ENCODE measurements around the gene C11orf24. TPM values are rescaled to one million over a fixed set of nuclear protein-coding genes. Genes with fewer than 3 reads are reported as not detected.
"Not testable (repeated sequence)": the region's sequence is repeated elsewhere in the genome, so short reads cannot be mapped to it uniquely, and the experiment has no call there.

C11orf24 gene
- polyA plus RNA-seq, 1 donor, result 24.2 TPM

GRCh38 chr11:68251765-68252164 lies 20.0 kb downstream of the C11orf24 start:
- no peak for DNase-seq (ENCODE audit: low read depth)

- not testable (repeated sequence) for DNase-seq (ENCODE audit: low read depth)
Measured at GRCh38 chr11:68244912-68245311, 26.9 kb downstream of the C11orf24 start.

DNA sequence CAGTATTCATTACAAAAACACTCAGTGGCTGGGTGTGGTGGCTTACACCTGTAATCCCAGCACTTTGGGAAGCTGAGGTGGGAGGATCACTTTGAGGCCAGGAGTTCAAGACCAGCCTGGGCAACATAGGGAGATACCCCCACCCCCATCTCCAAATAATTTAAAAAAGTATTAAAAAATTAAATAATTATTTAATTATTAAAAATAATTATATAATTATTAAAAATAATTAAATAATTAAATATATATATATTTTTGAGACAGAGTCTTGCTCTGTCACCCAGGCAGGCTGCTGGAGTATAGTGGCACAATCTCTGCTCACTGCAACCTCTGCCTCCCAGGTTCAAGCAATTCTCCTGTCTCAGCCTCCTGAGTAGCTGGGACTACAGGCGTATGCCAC lies 27.9 kb downstream of the C11orf24 start:
- DNase-seq (ENCODE audit: low read depth), result not testable (repeated sequence)

DNA sequence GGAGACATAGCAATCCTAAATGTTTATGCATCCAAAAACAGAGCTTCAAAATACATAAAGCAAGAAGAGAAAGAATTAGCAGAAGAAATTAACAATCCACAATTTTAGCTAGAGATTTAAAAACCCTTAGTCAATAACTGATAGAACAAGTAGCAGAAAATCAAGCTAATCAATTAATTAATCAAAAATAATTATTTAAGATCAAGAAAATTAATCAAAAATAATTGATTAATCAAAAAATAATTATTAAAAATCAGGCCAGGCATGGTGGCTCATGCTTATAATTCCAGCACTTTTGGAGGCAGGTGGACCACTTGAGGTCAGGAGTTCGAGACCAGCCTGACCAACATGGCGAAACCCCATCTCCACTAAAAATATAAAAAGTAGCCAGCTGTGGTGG lies 29.2 kb downstream of the C11orf24 start:
- no peak for DNase-seq (ENCODE audit: low read depth)

DNA sequence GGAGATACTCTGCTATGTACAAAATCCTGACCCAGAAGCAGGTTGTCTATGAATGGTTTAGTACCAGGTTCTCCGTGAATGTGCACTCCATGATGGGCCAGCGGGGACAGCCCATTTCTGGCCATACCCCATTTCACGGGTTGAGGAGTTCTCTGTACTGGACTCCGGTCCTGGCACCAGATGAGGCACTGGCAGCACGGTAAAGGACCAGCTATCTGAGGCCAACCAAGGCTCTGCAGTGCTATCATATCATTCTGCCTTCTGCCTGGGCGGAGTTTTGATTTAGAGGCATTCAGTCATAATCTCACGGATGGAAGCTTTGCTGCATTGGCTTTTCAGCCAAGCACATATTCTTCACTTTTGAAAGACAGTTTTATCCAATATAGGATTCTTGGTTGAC lies 40.2 kb downstream of the C11orf24 start:
- DNase-seq (ENCODE audit: low read depth), result no peak

DNA sequence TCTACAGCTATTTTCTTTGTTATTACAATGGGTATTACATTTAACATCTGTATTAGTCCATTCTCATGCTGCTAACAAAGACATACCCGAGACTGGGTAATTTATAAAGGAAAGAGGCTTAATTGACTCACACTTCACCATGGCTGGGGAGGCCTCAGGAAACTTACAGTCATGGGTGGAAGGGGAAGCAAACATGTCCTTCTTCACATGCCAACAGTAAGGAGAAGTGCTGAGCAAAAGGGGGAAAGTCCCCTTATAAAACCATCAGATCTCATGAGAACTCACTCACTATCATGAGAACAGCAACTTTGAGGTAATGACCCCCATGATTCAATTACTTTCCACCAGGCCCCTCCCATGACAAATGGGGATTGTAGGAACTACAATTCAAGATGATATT lies 42.2 kb downstream of the C11orf24 start:
- no peak for DNase-seq (ENCODE audit: low read depth)

GRCh38 chr11:68226421-68226820 lies 45.4 kb downstream of the C11orf24 start:
- no peak for DNase-seq (ENCODE audit: low read depth)

- no peak for DNase-seq (ENCODE audit: low read depth)
Measured at GRCh38 chr11:68224606-68225005, 47.2 kb downstream of the C11orf24 start.

GRCh38 chr11:68223275-68223674 lies 48.5 kb downstream of the C11orf24 start:
- DNase-seq (ENCODE audit: low read depth), result no peak

- no peak for DNase-seq (ENCODE audit: low read depth)
Measured at GRCh38 chr11:68221406-68221805, 50.4 kb downstream of the C11orf24 start.

GRCh38 chr11:68216171-68216938 lies 55.4 kb downstream of the C11orf24 start:
- DNase-seq (ENCODE audit: low read depth), result no peak

DNA sequence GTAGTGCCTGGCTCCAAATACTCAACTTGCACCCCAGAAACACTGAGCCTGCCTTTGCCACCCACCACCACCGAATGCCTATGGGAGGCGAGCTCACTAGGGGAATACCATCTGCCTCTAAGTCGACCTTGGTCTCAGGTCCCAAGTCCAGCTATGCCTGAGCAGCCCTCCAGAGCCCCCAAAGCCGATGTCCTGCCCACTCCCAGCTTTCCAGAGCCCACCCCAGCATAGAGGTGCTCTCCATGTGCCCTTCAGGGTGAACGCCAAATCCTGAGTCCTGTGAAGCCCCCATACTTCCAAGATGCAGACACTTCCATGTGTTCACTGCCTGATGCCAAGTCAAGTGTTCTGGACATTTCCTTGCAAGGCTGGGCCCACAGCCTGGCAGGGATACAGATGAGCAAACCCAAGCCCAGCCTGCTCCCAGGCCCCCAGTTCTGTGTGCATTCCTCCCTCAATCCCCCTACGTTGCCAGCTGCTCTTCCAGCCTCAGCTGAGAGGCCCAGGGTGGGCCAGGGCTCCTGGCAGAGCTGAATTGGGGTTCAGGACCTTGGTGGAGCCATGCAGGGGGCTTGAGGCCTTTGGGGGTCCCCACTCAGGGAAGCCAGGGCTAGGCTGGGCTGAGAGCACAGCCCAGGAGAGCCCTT lies 56.1 kb downstream of the C11orf24 start:
- DNase-seq (ENCODE audit: low read depth), result no peak

DNA sequence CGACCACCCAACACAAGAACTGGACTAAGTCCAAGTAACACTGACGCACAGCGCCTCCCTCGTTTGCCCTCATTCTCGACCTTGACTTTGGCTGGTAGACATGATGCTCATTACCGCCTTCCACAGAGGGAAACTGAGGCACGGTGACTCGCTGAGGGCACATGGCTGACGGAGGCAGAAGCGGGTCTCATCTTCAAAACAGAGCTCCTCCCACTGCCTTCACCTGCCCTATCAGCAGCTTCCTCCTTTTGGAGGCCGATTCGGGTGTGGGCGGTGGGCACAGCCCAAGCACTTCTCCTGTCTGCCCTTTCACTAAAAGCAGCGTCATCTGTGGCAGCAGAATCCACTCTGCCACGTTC lies 56.7 kb downstream of the C11orf24 start:
- DNase-seq (ENCODE audit: low read depth), result no peak

- DNase-seq (ENCODE audit: low read depth), result no peak
Measured at GRCh38 chr11:68214173-68215086, 57.3 kb downstream of the C11orf24 start.

GRCh38 chr11:68213555-68214172 lies 58.1 kb downstream of the C11orf24 start:
- DNase-seq (ENCODE audit: low read depth), result peak; percentile 83

GRCh38 chr11:68213135-68213515 lies 58.6 kb downstream of the C11orf24 start, which contains the start of gene KMT5B:
Gene KMT5B (minus strand): TSS chr11:68213296. CDS start chr11:68190076, 23,220 bp downstream.
- no peak for DNase-seq (ENCODE audit: low read depth)

DNA sequence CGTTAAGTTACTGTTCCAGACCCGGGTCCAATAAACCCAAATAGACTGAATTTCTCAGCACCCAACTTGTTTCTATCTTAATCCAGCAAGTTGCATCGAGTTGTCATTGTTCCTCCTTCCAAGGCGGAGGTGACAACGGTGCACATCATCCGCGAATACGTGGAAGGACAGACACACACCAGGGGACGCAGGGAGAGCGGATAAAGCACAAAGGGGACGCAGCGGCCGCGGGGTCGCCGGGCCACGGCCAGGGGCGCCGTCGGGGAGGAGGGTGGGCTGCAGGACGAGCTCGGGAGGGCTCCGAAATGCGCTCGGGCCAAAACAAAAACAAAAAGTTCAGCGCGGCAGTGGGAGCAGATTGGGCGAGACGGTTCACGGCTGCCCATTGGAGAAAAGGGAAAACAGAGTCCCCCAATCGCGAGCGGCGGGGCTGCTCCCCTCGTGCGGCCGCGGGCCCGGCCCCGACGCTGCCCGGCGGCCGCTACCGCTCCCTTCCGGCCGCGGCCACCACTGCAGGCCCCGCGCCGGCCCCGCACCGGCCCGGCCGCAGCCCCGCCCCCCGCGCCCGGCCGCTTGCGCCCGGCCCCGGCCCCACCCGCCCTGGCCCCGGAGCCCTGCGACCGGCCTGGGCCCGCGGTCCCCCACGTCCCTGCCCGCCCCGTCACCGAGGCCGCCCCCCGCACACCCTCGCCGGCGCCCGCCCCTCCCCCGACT lies 59.2 kb downstream of the C11orf24 start:
- peak; percentile 55 for DNase-seq (ENCODE audit: low read depth)

DNA sequence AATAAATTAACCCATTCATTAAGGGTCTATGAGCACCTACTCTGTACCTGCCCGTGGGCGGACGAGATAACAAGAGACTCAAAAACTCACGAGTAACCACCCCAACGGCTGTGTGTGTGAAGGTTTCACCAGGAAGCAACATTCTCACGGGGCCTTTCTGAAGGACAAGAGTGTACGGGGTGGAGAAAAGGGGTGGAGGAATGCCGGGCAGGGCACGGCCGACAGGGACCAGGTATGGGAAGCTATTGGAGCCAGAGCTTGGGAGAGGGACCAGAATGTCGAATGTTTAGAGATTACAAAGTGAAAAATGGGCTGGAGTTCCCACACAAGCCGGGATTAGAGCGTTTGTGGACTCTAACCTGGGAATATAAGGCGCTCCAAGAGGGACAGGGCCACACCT lies 60.2 kb downstream of the C11orf24 start:
- DNase-seq (ENCODE audit: low read depth), result no peak

Data from forelimb muscle (tissue), 1 donor.